Measurements from ENCODE around the gene NLK. TPM values are rescaled to one million over a fixed set of nuclear protein-coding genes. Genes with fewer than 3 reads are reported as not detected.
A peak's percentile ranks its signal among the peaks of the same experiment; 100 is the strongest.
"Not testable (repeated sequence)": the region's sequence is repeated elsewhere in the genome, so short reads cannot be mapped to it uniquely, and the experiment has no call there.

NLK gene
- polyA plus RNA-seq, 6 donors from 2014 or later: 1.3 to 6.9 (median 2.0) TPM

DNA sequence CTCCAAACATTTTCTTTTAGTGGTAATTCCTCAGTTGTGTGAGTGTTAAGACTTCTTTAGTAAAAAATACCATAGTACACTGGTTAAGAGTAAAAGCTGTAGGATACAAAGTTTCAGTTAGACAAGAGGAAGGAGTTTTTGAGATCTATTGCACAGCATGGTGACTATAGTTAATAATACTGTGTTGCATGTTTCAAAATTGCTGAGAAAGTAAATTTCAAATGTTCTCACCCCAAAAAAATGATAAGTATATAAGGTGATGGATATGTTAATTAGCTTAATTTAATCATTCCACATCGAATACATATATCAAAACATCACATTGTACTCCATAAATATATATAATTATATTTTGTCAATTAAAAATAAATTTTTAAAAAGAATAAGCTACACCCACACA is 22.0 kb upstream of the NLK start:
- H3K36me3 Mint-ChIP-seq: no peaks in the 10 kb centered on the region
- peaks cover 0 to 4% (median 0%) of the 10 kb centered on the region in 7 donors for H3K9me3 Mint-ChIP-seq
- DNase-seq: no peak
- H3K4me3 Mint-ChIP-seq: no peak overlapping the region
- peaks cover 15 to 32% (median 17%) of the 10 kb centered on the region in 3 donors for H3K27me3 Mint-ChIP-seq
- no peak for ATAC-seq (ENCODE audit: low read depth in 2 of 2)
- no peak overlapping the region for H3K27ac Mint-ChIP-seq
- H3K4me1 Mint-ChIP-seq: no peaks in the 10 kb centered on the region

- no peak for ATAC-seq (ENCODE audit: low read depth in 2 of 2)
- Mint-ChIP-seq H3K27ac (no peak overlapping the region), H3K4me3 (no peak overlapping the region), H3K27me3 (peaks cover 7 to 19% (median 14%) of the 10 kb centered on the region in 3 donors), H3K9me3 (peaks cover 0 to 11% (median 2%) of the 10 kb centered on the region in 7 donors), H3K4me1 (no peaks in the 10 kb centered on the region), H3K36me3 (no peaks in the 10 kb centered on the region)
- no peak for DNase-seq
Measured at GRCh38 chr17:28029044-28029443, 13.4 kb upstream of the NLK start.

DNA sequence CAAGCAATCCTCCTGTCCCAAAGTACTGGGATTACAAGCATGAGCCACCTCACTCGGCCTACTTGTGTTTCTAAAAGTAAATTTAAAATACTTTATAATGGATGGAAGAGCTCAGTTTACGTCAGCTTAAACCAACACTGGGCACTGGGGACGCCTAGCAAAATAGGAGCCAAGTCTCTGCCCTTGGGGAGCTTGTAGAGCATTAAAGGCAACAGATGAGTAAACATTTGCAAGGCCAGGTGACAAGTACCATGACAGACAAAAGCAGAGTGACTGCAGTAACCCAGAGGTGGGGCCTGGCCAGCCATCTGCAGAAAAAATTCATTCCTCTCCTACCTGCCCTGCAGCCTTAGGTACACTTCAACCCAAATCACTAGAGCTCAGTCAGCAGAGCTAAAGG is 12.1 kb upstream of the NLK start:
- H3K27me3 Mint-ChIP-seq: peaks cover 7 to 19% (median 14%) of the 10 kb centered on the region in 3 donors
- H3K27ac Mint-ChIP-seq: no peak overlapping the region
- ATAC-seq (ENCODE audit: low read depth in 2 of 2): no peak
- no peak for DNase-seq
- no peaks in the 10 kb centered on the region for H3K4me1 Mint-ChIP-seq
- H3K9me3 Mint-ChIP-seq: peaks cover 0 to 11% (median 2%) of the 10 kb centered on the region in 7 donors
- no peaks in the 10 kb centered on the region for H3K36me3 Mint-ChIP-seq
- no peak overlapping the region for H3K4me3 Mint-ChIP-seq

GRCh38 chr17:28031174-28031573 is 11.3 kb upstream of the NLK start:
- Mint-ChIP-seq H3K27me3 (peaks cover 7 to 19% (median 14%) of the 10 kb centered on the region in 3 donors), H3K36me3 (no peaks in the 10 kb centered on the region)

GRCh38 chr17:28033972-28034714 is 8.3 kb upstream of the NLK start:
- H3K27ac Mint-ChIP-seq: no peak overlapping the region
- H3K27me3 Mint-ChIP-seq: peaks cover 0 to 17% (median 10%) of the 10 kb centered on the region in 3 donors
- no peaks in the 10 kb centered on the region for H3K36me3 Mint-ChIP-seq
- H3K4me3 Mint-ChIP-seq: no peak overlapping the region
- H3K9me3 Mint-ChIP-seq: peaks cover 0 to 7% (median 1%) of the 10 kb centered on the region in 7 donors
- peaks cover 0 to 4% (median 0%) of the 10 kb centered on the region in 3 donors for H3K4me1 Mint-ChIP-seq
- ATAC-seq (ENCODE audit: low read depth in 2 of 2) (no peak), DNase-seq (no peak)

More at GRCh38 chr17:28031174-28031573, 11.3 kb upstream of the NLK start:
- Mint-ChIP-seq H3K4me3 (no peak overlapping the region), H3K27ac (no peak overlapping the region), H3K4me1 (no peaks in the 10 kb centered on the region), H3K9me3 (peaks cover 0 to 17% (median 5%) of the 10 kb centered on the region in 7 donors)
- ATAC-seq (ENCODE audit: low read depth in 2 of 2): no peak
- no peak for DNase-seq

GRCh38 chr17:28035452-28035851 is 7.0 kb upstream of the NLK start:
- not testable (repeated sequence) for H3K4me3 Mint-ChIP-seq; H3K36me3 Mint-ChIP-seq; DNase-seq; H3K27ac Mint-ChIP-seq; ATAC-seq (ENCODE audit: low read depth in 2 of 2)
- peaks cover 0 to 28% (median 10%) of the 10 kb centered on the region in 3 donors for H3K27me3 Mint-ChIP-seq
- H3K9me3 Mint-ChIP-seq: peaks cover 0 to 11% (median 3%) of the 10 kb centered on the region in 7 donors
- peaks cover 0 to 17% (median 5%) of the 10 kb centered on the region in 3 donors for H3K4me1 Mint-ChIP-seq

DNA sequence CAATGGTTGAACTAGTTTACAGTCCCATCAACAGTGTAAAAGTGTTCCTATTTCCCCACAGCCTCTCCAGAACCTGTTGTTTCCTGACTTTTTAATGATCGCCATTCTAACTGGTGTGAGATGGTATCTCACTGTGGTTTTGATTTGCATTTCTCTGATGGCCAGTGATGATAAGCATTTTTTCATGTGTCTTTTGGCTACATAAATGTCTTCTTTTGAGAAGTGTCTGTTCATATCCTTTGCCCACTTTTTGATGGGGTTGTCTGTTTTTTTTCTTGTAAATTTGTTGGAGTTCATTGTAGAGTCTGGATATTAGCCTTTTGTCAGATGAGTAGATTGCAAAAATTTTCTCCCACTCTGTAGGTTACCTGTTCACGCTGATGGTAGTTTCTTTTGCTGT is 6.6 kb upstream of the NLK start:
- H3K27ac Mint-ChIP-seq: not testable (repeated sequence)

GRCh38 chr17:28038802-28039201 is 3.7 kb upstream of the NLK start:
- Mint-ChIP-seq H3K4me1 (peaks cover 24 to 45% (median 30%) of the 10 kb centered on the region in 3 donors), H3K27me3 (peaks cover 0 to 15% (median 0%) of the 10 kb centered on the region in 3 donors), H3K9me3 (peaks cover 0 to 11% (median 3%) of the 10 kb centered on the region in 7 donors), H3K4me3 (peak overlapping the region in 1 of 8 donors; percentile 78), H3K36me3 (no peaks in the 10 kb centered on the region), H3K27ac (no peak overlapping the region)
- no peak for DNase-seq
- ATAC-seq (ENCODE audit: low read depth in 2 of 2): no peak

More for the DNA sequence above, 6.6 kb upstream of the NLK start:
- not testable (repeated sequence) for H3K36me3 Mint-ChIP-seq; H3K4me3 Mint-ChIP-seq; DNase-seq; ATAC-seq (ENCODE audit: low read depth in 2 of 2)
- H3K27me3 Mint-ChIP-seq: peaks cover 0 to 24% (median 9%) of the 10 kb centered on the region in 3 donors
- peaks cover 2 to 22% (median 9%) of the 10 kb centered on the region in 3 donors for H3K4me1 Mint-ChIP-seq
- H3K9me3 Mint-ChIP-seq: peaks cover 0 to 11% (median 3%) of the 10 kb centered on the region in 7 donors

GRCh38 chr17:28039251-28039650 is 3.2 kb upstream of the NLK start:
- no peak overlapping the region for H3K27ac Mint-ChIP-seq
- DNase-seq: no peak
- peaks cover 0 to 15% (median 0%) of the 10 kb centered on the region in 3 donors for H3K27me3 Mint-ChIP-seq
- H3K36me3 Mint-ChIP-seq: no peaks in the 10 kb centered on the region
- peak overlapping the region in 1 of 8 donors; percentile 78 for H3K4me3 Mint-ChIP-seq
- ATAC-seq (ENCODE audit: low read depth in 2 of 2): no peak
- peaks cover 0 to 11% (median 3%) of the 10 kb centered on the region in 7 donors for H3K9me3 Mint-ChIP-seq
- peaks cover 25 to 49% (median 35%) of the 10 kb centered on the region in 3 donors for H3K4me1 Mint-ChIP-seq

GRCh38 chr17:28040406-28040805 is 2.1 kb upstream of the NLK start:
- DNase-seq (no peak), ATAC-seq (ENCODE audit: low read depth in 2 of 2) (no peak)
- Mint-ChIP-seq H3K27me3 (peaks cover 0 to 15% (median 0%) of the 10 kb centered on the region in 3 donors), H3K4me3 (peak overlapping the region; percentile 78 to 95 (median 88)), H3K27ac (peak overlapping the region in 4 of 6 donors; percentile 13 to 88 (median 42)), H3K4me1 (peaks cover 31 to 61% (median 45%) of the 10 kb centered on the region in 3 donors), H3K36me3 (no peaks in the 10 kb centered on the region), H3K9me3 (peaks cover 0 to 11% (median 3%) of the 10 kb centered on the region in 7 donors)

DNA sequence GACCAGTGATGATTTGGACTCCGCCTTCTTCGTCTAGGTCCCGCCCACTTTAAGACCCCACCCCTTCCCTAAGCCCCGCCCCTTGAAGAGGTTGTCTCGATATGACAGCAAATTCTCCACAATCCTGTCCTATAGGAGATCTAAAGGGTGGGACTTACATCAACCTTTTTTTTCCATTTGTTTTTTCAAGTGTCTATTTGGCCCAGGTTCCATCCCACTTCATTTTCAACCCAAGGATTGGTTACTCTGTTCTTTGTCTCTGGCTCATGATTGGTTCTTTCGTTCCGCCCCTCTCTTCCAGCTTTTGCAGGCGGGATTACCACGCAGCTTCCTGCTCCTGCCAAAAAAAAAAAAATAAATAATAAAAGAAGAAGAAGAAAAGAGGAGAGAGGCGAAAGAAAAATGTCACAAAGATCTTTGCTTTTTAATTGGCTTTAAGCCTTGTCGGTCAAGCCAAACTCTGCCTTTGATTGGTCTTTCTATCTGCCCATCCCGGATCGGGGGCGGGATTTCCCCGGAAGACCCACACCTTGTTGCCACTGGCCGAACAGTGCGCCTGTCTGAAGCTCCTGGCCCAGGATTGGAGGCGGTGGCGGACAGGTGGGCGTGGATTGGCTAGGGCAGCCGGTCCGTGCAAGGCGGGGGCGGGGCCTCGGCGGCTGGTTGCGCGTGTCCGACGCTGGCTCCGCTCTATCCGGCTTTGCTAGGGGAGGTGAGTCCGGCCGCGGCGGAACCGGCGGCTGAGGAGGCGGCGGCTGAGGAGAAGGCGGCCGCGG is 1.2 kb upstream of the NLK start:
- Mint-ChIP-seq H3K36me3 (no peaks in the 10 kb centered on the region), H3K9me3 (peaks cover 0 to 4% (median 0%) of the 10 kb centered on the region in 7 donors), H3K4me1 (peaks cover 38 to 69% (median 53%) of the 10 kb centered on the region in 3 donors), H3K4me3 (peak overlapping the region; percentile 78 to 95 (median 88)), H3K27ac (peak overlapping the region; percentile 83 to 98 (median 88)), H3K27me3 (peaks cover 0 to 15% (median 0%) of the 10 kb centered on the region in 3 donors)
- DNase-seq: peak; percentile 100
- peak; percentile 90 to 91 for ATAC-seq (ENCODE audit: low read depth in 2 of 2)

DNA sequence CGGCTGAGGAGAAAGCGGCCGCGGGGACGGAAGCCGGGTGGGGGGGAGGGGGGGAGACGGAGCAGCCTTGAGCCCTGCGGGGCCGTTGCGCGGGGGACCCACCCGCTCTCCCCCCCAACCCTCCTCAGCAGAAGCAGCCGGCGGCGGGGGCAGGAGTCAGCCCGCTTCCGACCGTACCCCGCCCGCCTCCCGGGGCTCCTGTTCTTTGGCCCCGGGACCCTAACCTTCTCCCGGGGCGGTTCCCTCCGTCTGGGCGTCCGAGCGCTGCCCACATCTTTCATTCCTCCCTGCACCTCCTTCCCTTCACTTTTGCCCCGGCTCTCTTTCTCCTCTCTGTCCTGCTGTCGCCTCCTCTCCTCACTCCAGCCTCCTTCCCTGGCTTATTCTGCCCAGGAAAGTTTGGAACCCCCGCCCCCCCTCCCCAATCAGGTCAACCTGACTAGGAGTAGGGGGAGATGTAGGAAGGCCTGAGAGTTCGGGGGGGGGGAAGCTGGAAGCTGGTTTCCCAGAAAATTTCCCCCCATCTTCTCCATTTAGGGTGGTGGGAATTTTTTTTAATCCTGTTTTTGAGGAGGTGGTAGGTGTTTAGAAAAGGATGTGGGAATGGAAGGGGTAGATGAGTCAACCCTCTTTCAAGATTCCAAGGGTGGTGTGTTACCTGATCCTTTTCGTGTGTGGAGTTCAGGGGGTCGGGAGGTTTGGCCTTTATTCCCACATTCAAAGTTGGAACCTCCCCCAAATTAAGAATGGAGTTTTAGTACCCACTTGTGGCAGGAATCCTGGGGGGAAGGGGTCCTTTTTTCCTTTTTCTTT is 427 bp upstream of the NLK start:
- DNase-seq: no peak
- Mint-ChIP-seq H3K27me3 (peaks cover 0 to 15% (median 0%) of the 10 kb centered on the region in 3 donors), H3K4me3 (peak overlapping the region; percentile 78 to 95 (median 88)), H3K36me3 (no peaks in the 10 kb centered on the region), H3K27ac (peak overlapping the region; percentile 22 to 98 (median 86)), H3K4me1 (peaks cover 45 to 77% (median 61%) of the 10 kb centered on the region in 3 donors), H3K9me3 (peaks cover 0 to 4% (median 0%) of the 10 kb centered on the region in 7 donors)
- ATAC-seq (ENCODE audit: low read depth in 2 of 2): peak; percentile 8 to 15
